GM18505 (cell line): Measurements from ENCODE around the gene GNG12.
"Not testable (repeated sequence)": the region's sequence is repeated elsewhere in the genome, so short reads cannot be mapped to it uniquely, and the experiment has no call there.

Experiments used
- ATAC-seq: cut with Tn5 transposase; IDR thresholded peaks from one replicate; pipeline ENCODE4 v1.9.1; 2021; ENCODE audit not compliant: unreplicated experiment
- POLR2A ChIP-seq: IDR thresholded peaks from 4 replicates; pipeline ENCODE4 v1.6.1; 2011; ENCODE audit warnings: borderline replicate concordance; ENCODE audit not compliant: insufficient read depth, insufficient read length; ENCODE audit errors: extremely low read depth

Gene GNG12

DNA sequence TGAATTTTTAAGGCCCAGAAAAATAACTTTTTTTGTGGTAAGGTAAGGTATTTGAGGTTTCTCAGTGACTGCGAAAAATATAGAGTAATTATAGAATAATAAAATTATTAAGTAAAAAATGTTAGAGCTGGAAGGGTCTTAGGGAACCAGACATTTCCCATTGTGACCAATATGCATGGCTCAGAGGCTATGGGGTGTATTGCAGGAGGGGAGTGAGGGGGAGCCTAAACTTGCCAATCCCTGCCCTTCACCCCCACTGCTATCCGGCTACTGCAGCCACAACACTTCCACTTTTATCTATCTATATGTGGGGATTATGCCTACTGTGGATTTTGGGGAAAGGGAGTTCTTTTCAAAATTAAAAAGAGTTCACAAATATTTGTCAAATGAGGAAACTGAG lies 155.9 kb downstream of the GNG12 start:
- TF ChIP-seq POLR2A, result no peak
- ATAC-seq, result no peak

DNA sequence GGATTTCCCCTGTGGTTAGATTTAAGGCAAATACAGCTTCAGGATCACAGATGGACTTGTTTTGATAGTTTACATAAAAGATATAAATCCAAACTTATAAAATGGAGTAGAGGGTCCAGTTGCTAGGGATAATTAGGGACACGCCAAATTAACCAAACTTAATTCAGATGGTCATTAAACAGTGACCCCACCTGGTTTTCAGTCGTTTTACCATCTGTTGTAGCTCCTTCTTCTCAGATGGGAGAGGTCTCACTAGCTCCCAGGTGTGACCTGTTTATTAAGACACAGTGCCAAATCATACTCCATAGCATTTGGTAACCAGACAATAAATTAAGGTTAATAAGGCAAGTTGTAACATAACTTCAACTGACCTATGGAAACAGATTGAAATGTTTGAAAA lies 156.3 kb downstream of the GNG12 start:
- no peak for ATAC-seq
- no peak for TF ChIP-seq POLR2A

DNA sequence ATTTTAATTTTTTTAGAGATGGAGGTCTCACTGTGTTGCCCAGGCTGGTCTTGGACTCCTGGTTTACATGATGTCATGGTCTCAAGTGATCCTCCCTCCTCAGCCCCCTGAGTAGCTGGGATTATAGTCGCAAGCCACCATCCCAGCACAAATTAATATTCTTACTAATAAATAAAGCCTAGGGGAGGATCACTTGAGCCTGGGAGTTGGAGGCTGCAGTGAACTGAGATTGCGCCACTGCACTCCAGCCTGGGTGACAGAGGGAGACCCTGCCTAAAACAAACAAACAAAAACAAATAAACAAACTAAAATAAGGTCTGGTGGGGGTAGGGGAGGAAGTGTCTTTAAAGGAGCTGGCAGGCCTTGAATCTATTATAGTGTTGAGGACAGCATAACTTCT lies 157.0 kb downstream of the GNG12 start:
- no peak for TF ChIP-seq POLR2A
- no peak for ATAC-seq

DNA sequence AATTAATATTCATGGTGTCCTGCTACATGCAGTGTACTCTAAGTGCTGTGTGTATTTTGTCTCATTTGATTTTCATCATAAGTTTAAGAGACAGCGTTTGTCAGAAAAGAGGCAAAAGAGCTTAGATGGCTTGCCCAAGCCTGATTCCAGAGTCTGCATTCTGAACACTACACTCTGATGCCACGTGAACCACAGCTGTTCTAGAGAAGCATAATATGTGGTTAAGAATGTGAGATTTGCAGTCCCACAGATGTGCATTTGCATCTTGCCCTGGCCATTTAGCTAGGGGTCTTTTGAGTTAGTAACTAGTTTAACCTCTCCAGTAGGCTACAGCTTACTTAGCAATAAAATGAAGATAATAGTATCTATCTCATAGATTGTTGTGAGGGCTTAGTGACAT lies 157.5 kb downstream of the GNG12 start:
- ATAC-seq, result no peak

DNA sequence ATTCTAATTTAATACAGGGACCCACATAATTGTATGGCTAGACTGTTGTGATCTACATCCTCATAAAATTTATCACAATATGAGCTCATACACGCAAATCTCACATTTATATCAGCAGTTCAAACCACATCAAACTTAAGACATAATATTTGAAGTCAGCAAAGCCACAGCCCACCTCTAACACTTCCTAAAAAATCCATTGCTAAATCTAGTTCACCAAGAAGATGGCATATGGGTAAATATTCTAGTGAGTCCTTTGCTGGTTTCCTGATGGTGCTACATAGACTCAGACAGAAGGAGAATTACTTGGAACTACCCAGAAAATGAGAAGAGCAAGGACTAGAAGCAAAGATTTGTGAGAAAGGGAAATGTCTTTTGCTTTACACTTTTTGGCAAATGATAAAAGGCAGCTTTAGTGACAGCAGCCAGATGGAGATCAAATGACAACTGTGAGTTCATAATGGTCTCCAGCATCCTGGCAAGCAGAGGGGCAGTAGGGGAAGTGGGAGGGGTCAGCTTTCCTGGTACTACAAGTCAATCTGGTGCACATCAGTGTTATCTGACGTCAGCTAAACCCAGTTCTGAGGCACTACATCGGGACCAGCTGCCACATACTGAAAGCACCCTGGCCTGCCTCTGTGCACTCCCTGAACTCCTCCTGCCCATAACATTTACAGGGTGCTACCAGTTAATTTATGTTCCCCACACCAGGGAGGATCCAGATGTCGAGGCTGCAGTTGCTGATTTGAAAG lies 158.8 kb downstream of the GNG12 start:
- no peak for TF ChIP-seq POLR2A
- peak; percentile 41 for ATAC-seq

More for the DNA sequence above, 157.5 kb downstream of the GNG12 start:
- no peak for TF ChIP-seq POLR2A

DNA sequence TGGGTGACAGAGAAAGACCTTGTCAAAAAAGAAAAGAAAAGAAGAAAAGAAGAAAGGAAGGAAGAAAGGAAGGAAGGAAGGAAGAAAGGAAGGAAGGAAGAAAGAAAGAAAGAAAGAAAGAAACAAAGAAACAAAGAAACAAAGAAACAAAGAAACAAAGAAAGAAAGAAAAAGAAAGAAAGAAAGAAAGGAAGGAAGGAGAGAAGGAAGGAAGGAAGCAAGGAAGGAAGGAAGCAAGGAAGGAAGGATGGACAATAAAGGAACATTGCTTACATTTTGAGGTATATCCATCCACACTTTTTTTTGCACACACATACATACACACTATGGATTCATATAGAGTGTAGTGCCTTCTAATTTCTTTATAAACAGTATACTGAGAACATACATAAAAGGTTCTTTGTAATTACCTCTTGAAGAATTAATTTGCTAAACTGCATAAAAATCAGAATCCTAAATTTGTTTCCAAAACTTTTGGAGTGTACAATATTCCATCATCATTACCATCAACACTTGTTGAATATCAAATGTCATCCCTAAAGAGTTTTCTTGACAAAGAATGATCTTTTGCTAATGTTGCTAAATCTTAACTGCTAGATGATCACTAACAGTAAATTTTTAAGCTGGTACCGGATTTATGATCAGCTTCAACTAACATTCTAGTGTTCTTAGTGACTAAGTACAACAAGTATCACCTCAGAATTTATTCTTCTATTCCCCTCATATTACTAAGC lies 159.6 kb downstream of the GNG12 start:
- no peak for TF ChIP-seq POLR2A
- no peak for ATAC-seq

DNA sequence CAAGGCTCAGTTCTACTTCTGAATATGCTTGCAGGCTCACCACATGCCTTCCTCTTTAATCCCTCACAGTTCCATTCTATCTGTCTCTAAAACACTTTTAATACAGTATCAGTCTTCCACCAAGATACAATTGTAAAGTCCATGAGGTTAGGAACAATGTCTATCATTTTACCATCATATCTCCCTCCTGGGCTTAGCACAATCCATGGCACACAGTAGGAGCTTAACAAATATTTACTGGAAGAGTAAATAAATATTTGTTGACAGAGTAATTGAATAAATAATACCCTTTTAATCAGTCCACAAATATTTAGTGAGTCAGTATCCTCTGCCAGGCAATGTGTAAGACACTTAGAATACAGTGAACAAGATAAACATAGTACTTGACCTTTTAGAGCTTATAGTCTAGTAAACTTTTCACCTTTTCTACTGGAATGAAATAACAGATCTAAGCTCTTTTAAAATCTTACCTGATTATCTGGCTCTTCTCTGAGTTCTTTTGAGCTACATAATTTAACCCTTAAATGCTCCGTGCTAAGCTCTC lies 160.9 kb downstream of the GNG12 start:
- no peak for ATAC-seq

DNA sequence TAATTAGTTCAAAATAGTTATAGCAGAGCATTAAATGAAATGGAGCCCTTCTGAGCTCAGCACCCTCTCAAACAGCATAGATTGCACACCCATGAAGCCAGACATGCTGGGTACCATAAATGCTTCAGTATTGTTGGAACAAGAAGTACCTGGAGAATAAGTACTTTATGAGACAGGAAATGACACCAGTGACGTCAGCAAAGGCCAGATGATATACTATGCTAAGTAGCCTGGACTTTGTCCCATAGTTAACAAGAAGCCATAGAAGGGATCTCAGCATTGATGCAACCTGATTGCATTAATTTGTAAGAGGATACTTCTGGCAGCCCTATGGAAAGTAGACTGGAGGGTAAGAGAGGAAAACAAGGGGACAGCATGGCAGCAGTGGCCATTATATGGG lies 164.6 kb downstream of the GNG12 start:
- ATAC-seq, result no peak

More for the DNA sequence above, 160.9 kb downstream of the GNG12 start:
- TF ChIP-seq POLR2A, result no peak

DNA sequence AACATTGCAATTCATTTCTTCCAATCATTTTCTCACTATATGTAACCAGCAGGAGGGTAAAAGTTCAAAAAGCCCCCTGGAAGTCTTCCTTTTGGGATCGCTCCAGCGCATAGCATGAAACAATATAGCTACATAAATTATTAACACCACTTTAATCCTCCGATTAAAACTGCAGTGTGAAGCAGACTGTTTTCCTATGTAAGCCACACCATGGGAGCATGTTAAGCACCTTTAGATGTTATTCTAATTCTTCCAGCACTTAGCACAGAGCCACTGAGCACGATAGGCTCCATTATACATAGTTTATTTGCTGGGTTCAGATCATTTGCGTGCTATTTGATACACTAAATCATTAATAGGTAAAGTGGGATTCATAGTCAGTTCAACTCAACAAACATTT lies 166.6 kb downstream of the GNG12 start:
- ATAC-seq, result no peak
- TF ChIP-seq POLR2A, result no peak

More for the DNA sequence above, 164.6 kb downstream of the GNG12 start:
- no peak for TF ChIP-seq POLR2A

DNA sequence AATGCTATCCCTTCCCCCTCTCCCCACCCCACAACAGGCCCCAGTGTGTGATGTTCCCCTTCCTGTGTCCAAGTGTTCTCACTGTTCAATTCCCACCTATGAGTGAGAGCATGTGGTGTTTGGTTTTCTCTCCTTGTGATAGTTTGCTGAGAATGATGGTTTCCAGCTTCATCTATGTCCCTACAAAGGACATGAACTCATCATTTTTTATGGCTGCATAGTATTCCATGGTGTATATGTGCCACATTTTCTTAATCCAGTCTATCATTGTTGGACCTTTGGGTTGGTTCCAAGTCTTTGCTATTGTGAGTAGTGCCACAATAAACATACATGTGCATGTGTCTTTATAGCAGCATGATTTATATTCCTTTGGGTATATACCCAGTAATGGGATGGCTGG lies 168.0 kb downstream of the GNG12 start:
- not testable (repeated sequence) for ATAC-seq

DNA sequence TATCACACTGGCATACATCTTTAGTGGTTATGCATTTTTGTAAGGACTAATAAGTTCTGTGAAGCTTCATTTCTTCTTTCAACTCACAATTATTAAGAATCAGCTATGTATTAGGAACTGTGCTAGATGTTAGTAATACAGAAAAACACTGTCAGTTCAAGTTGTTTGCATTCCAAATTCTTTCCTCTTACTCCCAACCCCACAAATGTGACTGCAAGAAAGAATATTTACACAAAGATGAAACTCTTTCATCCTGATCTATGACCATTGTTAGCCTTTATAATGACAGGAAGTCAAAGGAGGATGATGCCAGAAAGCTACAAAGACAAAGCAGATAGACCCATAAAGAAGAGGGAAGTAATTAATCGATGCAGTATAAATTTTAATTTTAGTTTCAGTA lies 169.2 kb downstream of the GNG12 start:
- TF ChIP-seq POLR2A, result no peak

DNA sequence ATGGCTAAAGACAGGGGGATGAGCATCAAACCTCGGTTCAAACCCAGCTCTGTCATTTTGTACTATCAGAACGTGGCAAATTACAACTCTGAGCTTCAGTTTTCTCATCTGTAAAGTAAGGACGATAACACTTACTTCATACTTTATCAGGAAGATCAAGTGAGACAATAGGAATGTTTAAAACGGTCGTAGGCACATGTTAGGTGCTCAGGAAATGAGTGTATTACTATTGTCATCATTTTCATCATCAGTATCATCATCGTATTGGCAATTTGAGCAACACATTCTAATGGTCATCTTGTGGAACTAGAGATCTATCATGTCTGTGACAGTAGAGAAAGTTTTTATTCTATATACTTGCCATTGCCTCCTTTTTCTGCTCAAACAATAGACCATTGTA lies 170.4 kb downstream of the GNG12 start:
- no peak for ATAC-seq
- no peak for TF ChIP-seq POLR2A

More for the DNA sequence above, 169.2 kb downstream of the GNG12 start:
- no peak for ATAC-seq

DNA sequence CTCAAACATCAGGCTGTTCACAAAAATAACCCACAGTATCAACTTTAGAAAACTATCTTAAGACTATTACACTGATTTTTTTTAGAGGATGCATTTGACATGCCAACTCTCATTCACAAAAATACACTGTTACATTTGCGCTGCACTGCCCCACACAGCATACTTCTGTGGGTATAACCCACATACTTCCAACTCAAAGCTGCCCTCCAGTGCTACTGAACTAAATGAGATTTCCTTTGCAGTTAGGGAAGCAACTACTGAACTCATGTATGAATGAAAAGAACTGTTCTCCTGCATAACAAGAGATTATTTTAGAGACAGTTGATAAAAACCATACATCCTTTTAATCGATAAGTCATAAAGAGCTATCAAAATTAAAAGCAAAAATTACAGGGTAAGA lies 174.0 kb downstream of the GNG12 start:
- no peak for TF ChIP-seq POLR2A
- no peak for ATAC-seq

DNA sequence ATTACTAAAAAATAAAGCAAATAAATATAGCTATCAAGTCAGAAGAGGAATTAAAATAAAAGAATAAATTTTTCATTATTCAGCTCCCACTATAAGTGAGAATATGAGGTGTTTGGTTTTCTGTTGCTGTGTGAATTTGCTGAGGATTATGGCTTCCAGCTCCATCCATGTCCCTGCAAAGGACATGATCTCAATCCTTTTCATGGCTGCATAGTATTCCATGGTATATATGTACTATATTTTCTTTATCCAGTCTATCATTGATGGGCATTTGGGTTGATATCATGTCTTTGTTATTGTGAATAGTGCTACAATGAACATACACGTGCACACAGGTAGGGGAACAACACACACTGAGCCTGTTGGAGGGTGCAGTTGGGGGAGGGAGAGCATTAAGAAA lies 176.1 kb downstream of the GNG12 start:
- not testable (repeated sequence) for ATAC-seq
